Measurements from ENCODE around the gene ADCK2. TPM values are rescaled to one million over a fixed set of nuclear protein-coding genes. Genes with fewer than 3 reads are reported as not detected.

The ADCK2 gene
- polyA plus RNA-seq, 3 donors, result 8.7 to 28.7 (median 18.3) TPM

- H3K4me2 ChIP-seq (replicated peaks; ENCODE audit: extremely low read depth, low read length, poor library complexity, severe bottlenecking), result no peak overlapping the region
- peaks cover 0 to 2% of the 10 kb centered on the region in 2 donors for H3K27me3 ChIP-seq (ENCODE audit: control insufficient read depth in 2 of 2, insufficient read depth in 2 of 2, low read length in 2 of 2)
- Mint-ChIP-seq H3K9me3 (peaks cover 0 to 5% (median 0%) of the 10 kb centered on the region in 7 donors), H3K27ac (no peak overlapping the region), H3K27me3 (ENCODE audit: low read depth in 3 of 3) (peaks cover 7 to 23% (median 16%) of the 10 kb centered on the region in 3 donors), H3K36me3 (no peaks in the 10 kb centered on the region), H3K4me1 (peaks cover 4% of the 10 kb centered on the region), H3K4me3 (no peak overlapping the region)
- no peaks in the 10 kb centered on the region for H3K4me1 ChIP-seq (ENCODE audit: control insufficient read depth in 1 of 2, insufficient read depth in 2 of 2, low read length in 2 of 2)
- no peak overlapping the region for H3K9ac ChIP-seq (ENCODE audit: insufficient read depth, low read length, poor library complexity, severe bottlenecking)
- intact Hi-C loops (cut with micrococcal nuclease), result no loop called here
- no peaks in the 10 kb centered on the region for H3K9me3 ChIP-seq (replicated peaks in 1 of 2; ENCODE audit: control insufficient read depth in 1 of 2, insufficient read depth in 1 of 2, low read length in 2 of 2)
- no peak overlapping the region for H3K4me3 ChIP-seq (replicated peaks in 1 of 3; ENCODE audit: low read depth in 2 of 3, low read length in 3 of 3)
- no peak overlapping the region for H2AFZ ChIP-seq (ENCODE audit: insufficient read depth, low read depth, low read length, poor library complexity, severe bottlenecking)
- H3K79me2 ChIP-seq (ENCODE audit: insufficient read depth, low read length), result no peaks in the 10 kb centered on the region
- no peak overlapping the region for H3K27ac ChIP-seq (ENCODE audit: low read depth in 1 of 2, low read length in 2 of 2)
- H3K36me3 ChIP-seq (replicated peaks in 1 of 2; ENCODE audit: control insufficient read depth in 1 of 2, insufficient read depth in 2 of 2, low read length in 2 of 2), result no peaks in the 10 kb centered on the region
- TF ChIP-seq CTCF (IDR thresholded peaks at IDR 0.05), result no peak
- no peaks in the 10 kb centered on the region for H4K20me1 ChIP-seq (ENCODE audit: insufficient read depth, low read length)
- 94% methylated on average over 7 of the region's 7 CpGs for WGBS (ENCODE audit: insufficient coverage)
- no peak for DNase-seq
Measured at GRCh38 chr7:140631602-140632001, 41.1 kb upstream of the ADCK2 start.

- intact Hi-C loops (cut with micrococcal nuclease), result no loop called here
- H3K4me1 ChIP-seq (ENCODE audit: control insufficient read depth in 1 of 2, insufficient read depth in 2 of 2, low read length in 2 of 2), result peaks cover 10% of the 10 kb centered on the region in 2 donors
Measured at GRCh38 chr7:140635345-140635744, 37.4 kb upstream of the ADCK2 start.

More at GRCh38 chr7:140635345-140635744, 37.4 kb upstream of the ADCK2 start:
- Histone ChIP-seq H3K4me2 (replicated peaks; ENCODE audit: extremely low read depth, low read length, poor library complexity, severe bottlenecking) (no peak overlapping the region), H4K20me1 (ENCODE audit: insufficient read depth, low read length) (no peaks in the 10 kb centered on the region), H3K4me3 (replicated peaks in 1 of 3; ENCODE audit: low read depth in 2 of 3, low read length in 3 of 3) (no peak overlapping the region), H3K27ac (ENCODE audit: low read depth in 1 of 2, low read length in 2 of 2) (no peak overlapping the region), H3K79me2 (ENCODE audit: insufficient read depth, low read length) (no peaks in the 10 kb centered on the region), H3K9ac (ENCODE audit: insufficient read depth, low read length, poor library complexity, severe bottlenecking) (no peak overlapping the region), H3K27me3 (ENCODE audit: control insufficient read depth in 2 of 2, insufficient read depth in 2 of 2, low read length in 2 of 2) (peaks cover 11 to 30% of the 10 kb centered on the region in 2 donors), H3K9me3 (replicated peaks in 1 of 2; ENCODE audit: control insufficient read depth in 1 of 2, insufficient read depth in 1 of 2, low read length in 2 of 2) (peaks cover 0 to 5% of the 10 kb centered on the region in 2 donors), H3K36me3 (replicated peaks in 1 of 2; ENCODE audit: control insufficient read depth in 1 of 2, insufficient read depth in 2 of 2, low read length in 2 of 2) (no peaks in the 10 kb centered on the region), H2AFZ (ENCODE audit: insufficient read depth, low read depth, low read length, poor library complexity, severe bottlenecking) (no peak overlapping the region)
- no peak overlapping the region for H3K4me3 Mint-ChIP-seq
- peaks cover 40 to 51% (median 51%) of the 10 kb centered on the region in 3 donors for H3K27me3 Mint-ChIP-seq (ENCODE audit: low read depth in 3 of 3)
- H3K9me3 Mint-ChIP-seq, result peaks cover 0 to 13% (median 8%) of the 10 kb centered on the region in 7 donors
- H3K4me1 Mint-ChIP-seq, result peaks cover 12% of the 10 kb centered on the region
- WGBS (ENCODE audit: insufficient coverage), result 96% methylated on average over 4 of the region's 5 CpGs
- no peak overlapping the region for H3K27ac Mint-ChIP-seq
- DNase-seq, result no peak
- H3K36me3 Mint-ChIP-seq, result peaks cover 0 to 6% of the 10 kb centered on the region in 2 donors
- TF ChIP-seq CTCF (IDR thresholded peaks at IDR 0.05), result no peak
